GM12874 (cell line): ENCODE data around the gene MIGA1.

ENCODE experiments used
- CTCF ChIP-seq: IDR thresholded peaks from 2 replicates; pipeline ENCODE4 v1.5.1; 2011; ENCODE audit warnings: low read depth, mild to moderate bottlenecking, control low read depth, low read length, moderate library complexity; ENCODE audit not compliant: insufficient read depth

Gene MIGA1

GRCh38 chr1:77906019-77906545, 126.6 kb downstream of the MIGA1 start:
- TF ChIP-seq CTCF, result no peak

GRCh38 chr1:77906624-77907023, 127.2 kb downstream of the MIGA1 start:
- no peak for TF ChIP-seq CTCF

DNA sequence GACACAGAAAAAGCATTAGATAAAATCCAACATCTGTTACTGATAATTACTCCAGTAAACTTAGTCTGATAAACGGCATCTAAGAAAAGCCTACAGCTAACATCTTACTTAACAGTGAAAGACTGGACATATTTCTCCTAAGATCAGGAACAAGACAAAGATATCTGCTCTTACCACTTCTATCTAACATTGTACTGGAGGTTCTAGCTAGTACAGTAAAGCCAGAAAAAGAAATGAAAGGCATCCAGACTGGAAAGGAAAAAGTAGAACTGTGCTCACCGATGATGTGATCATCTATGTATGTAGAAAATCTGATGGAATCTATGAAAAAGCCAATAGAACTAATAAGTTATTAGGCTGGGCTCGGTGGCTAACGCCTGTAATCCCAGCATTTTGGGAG, 130.7 kb downstream of the MIGA1 start:
- no peak for TF ChIP-seq CTCF

- TF ChIP-seq CTCF, result no peak
Measured at GRCh38 chr1:77925518-77925917, 146.1 kb downstream of the MIGA1 start.

- no peak for TF ChIP-seq CTCF
Measured at GRCh38 chr1:77925956-77926355, 146.5 kb downstream of the MIGA1 start.

- TF ChIP-seq CTCF, result no peak
Measured at GRCh38 chr1:77926561-77927357, 147.3 kb downstream of the MIGA1 start.

- TF ChIP-seq CTCF, result no peak
Measured at GRCh38 chr1:77927414-77927813, 148.0 kb downstream of the MIGA1 start.
